HepG2 (cell line): Measurements from ENCODE around the gene ZNF276. TPM values are rescaled to one million over a fixed set of nuclear protein-coding genes. Genes with fewer than 3 reads are reported as not detected.
A peak's percentile ranks its signal among the peaks of the same experiment; 100 is the strongest.

ENCODE experiments used
- ATAC-seq: fragments of 200-7000 bp; cut with Tn5 transposase; 3 replicates; pipeline ENCODE4 v1.9.1; 2020; ENCODE audit warnings: mild to moderate bottlenecking, moderate library complexity
- BruUV-seq: library from RNA; stranded (reverse); fragments of 400-500 nt; replicated peaks from 2 replicates; lab custom pipeline; 2021; lab: Mats Ljungman, UMichigan
- CTCF ChIA-PET: fragments of 300-600 bp; formaldehyde crosslinking; extraction: SDS; loops from one replicate; lab custom pipeline; 2021; ENCODE audit warnings: low total read pairs, inconsistent platforms, low intra/inter-chr PET ratio; lab: Yijun Ruan, JAX
- POLR2A ChIA-PET: fragments of 350-600 bp; sonication (Branson Sonifier 250); formaldehyde crosslinking; loops from one replicate; lab custom pipeline; 2020; ENCODE audit warnings: antibody characterized with exemption, inconsistent platforms; lab: Yijun Ruan, JAX
- DNase-seq: peaks from one replicate; pipeline ENCODE4 v3.0.0-alpha.2; 2015; ENCODE audit warnings: low spot score
- FAIRE-seq: peaks from 3 replicates; lab custom pipeline; 2011; peaks lifted over from hg19 to GRCh38; lab: Jason Lieb, UNC
- H2AFZ ChIP-seq: one replicate; pipeline ENCODE4 v1.6.1; 2011; ENCODE audit warnings: low read length, inconsistent platforms
- H3K27ac ChIP-seq: fragments of 300-600 bp; 3 replicates; pipeline ENCODE4 v1.8.0; 2011; ENCODE audit warnings: mixed run types, mild to moderate bottlenecking, mixed read lengths, low read length, inconsistent platforms; ENCODE audit not compliant: insufficient read depth; ENCODE audit errors: extremely low read length
- H3K27me3 ChIP-seq, 2 experiments: fragments of 200-600 bp in 1 of 2; 2 replicates in 1 of 2; 3 replicates in 1 of 2; pipeline versions ENCODE4 v1.6.0 to v1.8.0; 2011; ENCODE audit warnings: low read length in 2 of 2, mild to moderate bottlenecking in 2 of 2, moderate library complexity in 2 of 2, inconsistent platforms in 1 of 2; ENCODE audit not compliant: insufficient read depth in 2 of 2, control insufficient read depth in 1 of 2
- H3K36me3 ChIP-seq, 2 experiments: fragments of 200-600 bp in 1 of 2; replicated peaks in 1 of 2; 2 replicates in 1 of 2; 3 replicates in 1 of 2; pipeline versions ENCODE4 v1.5.1 to v1.8.0; 2011; ENCODE audit warnings: low read length in 2 of 2, inconsistent platforms in 1 of 2; ENCODE audit not compliant: insufficient read depth in 2 of 2, control insufficient read depth in 1 of 2
- H3K4me1 ChIP-seq: 2 replicates; pipeline ENCODE4 v1.5.1; 2012; ENCODE audit warnings: low read length, inconsistent platforms; ENCODE audit not compliant: insufficient read depth
- H3K4me2 ChIP-seq: 2 replicates; pipeline ENCODE4 v1.6.0; 2011; ENCODE audit warnings: low read depth, low read length, inconsistent platforms
- H3K4me3 ChIP-seq, 3 experiments: fragments of 200-600 bp in 1 of 3; sonication (generic), shearing (Covaris generic) in 1 of 3; replicated peaks in 1 of 3; 2 replicates each; pipeline ENCODE4 v1.5.1; 2011 to 2016; ENCODE audit warnings: low read length in 3 of 3, inconsistent platforms in 2 of 3, low read depth in 2 of 3, mild to moderate bottlenecking in 2 of 3, control low read depth in 1 of 3, mixed read lengths in 1 of 3; ENCODE audit not compliant: insufficient read depth in 1 of 3
- H3K79me2 ChIP-seq: one replicate; pipeline ENCODE4 v1.6.1; 2011; ENCODE audit warnings: low read length, inconsistent platforms; ENCODE audit not compliant: insufficient read depth
- H3K9ac ChIP-seq: 2 replicates; pipeline ENCODE4 v1.6.0; 2011; ENCODE audit warnings: mild to moderate bottlenecking, low read depth, low read length, inconsistent platforms; ENCODE audit not compliant: insufficient read depth
- H3K9me3 ChIP-seq: 2 replicates; pipeline ENCODE4 v1.5.1; 2012; ENCODE audit warnings: mild to moderate bottlenecking, low read length
- H4K20me1 ChIP-seq: 2 replicates; pipeline ENCODE4 v1.6.0; 2011; ENCODE audit warnings: inconsistent platforms, mild to moderate bottlenecking, low read length, moderate library complexity; ENCODE audit not compliant: insufficient read depth
- AGO2 ChIP-seq: fragments of 200-400 bp; formaldehyde crosslinking; optimal IDR thresholded peaks from 2 replicates; pipeline ENCODE3; 2017; ENCODE audit warnings: mild to moderate bottlenecking, low read depth, low read length, moderate library complexity
- CHCHD3 ChIP-seq: sonication (generic); formaldehyde crosslinking; IDR thresholded peaks from 2 replicates; pipeline ENCODE4 v1.8.0; 2022; ENCODE audit warnings: mild to moderate bottlenecking, missing genetic modification reagents, moderate library complexity
- MBD4 ChIP-seq: IDR thresholded peaks from 2 replicates; pipeline ENCODE4 v1.6.1; 2012; ENCODE audit warnings: low read length, inconsistent platforms, borderline replicate concordance
- POLR2A ChIP-seq, 2 experiments: IDR thresholded peaks; 2 replicates each; pipeline ENCODE4 v1.6.1; 2011; ENCODE audit warnings: low read depth in 2 of 2, low read length in 2 of 2, mild to moderate bottlenecking in 1 of 2, moderate library complexity in 1 of 2; ENCODE audit not compliant: insufficient read depth in 1 of 2
- PTBP1 ChIP-seq: fragments of 200-400 bp; formaldehyde crosslinking; IDR thresholded peaks from 2 replicates; pipeline ENCODE4 v1.6.1; 2018; ENCODE audit warnings: low read length, low read depth; ENCODE audit not compliant: poor library complexity, severe bottlenecking
- TEF ChIP-seq: sonication (generic); formaldehyde crosslinking; IDR thresholded peaks from 2 replicates; pipeline ENCODE4 v1.5.0; 2020; ENCODE audit warnings: missing genetic modification reagents
- UBTF ChIP-seq: sonication (generic); formaldehyde crosslinking; IDR thresholded peaks from 2 replicates; pipeline ENCODE4 v1.4.0; 2020; ENCODE audit warnings: mild to moderate bottlenecking, missing genetic modification reagents
- ZC3H13 ChIP-seq: sonication (generic); formaldehyde crosslinking; IDR thresholded peaks from 2 replicates; pipeline ENCODE4 v1.8.1; 2023; ENCODE audit warnings: mild to moderate bottlenecking, missing genetic modification reagents, moderate library complexity
- ZNF10 ChIP-seq: sonication (generic); formaldehyde crosslinking; IDR thresholded peaks from 2 replicates; pipeline ENCODE4 v1.4.0; 2020; ENCODE audit warnings: mild to moderate bottlenecking, low read depth, missing genetic modification reagents, borderline replicate concordance
- ZNF343 ChIP-seq: sonication (generic); formaldehyde crosslinking; IDR thresholded peaks from 2 replicates; pipeline ENCODE4 v1.4.0; 2020; ENCODE audit warnings: mild to moderate bottlenecking, missing genetic modification reagents
- ZNF572 ChIP-seq: sonication (generic); formaldehyde crosslinking; IDR thresholded peaks from 2 replicates; pipeline ENCODE4 v1.5.1; 2020; ENCODE audit warnings: mild to moderate bottlenecking, missing genetic modification reagents
- ZNF776 ChIP-seq: sonication (generic); formaldehyde crosslinking; IDR thresholded peaks from 2 replicates; pipeline ENCODE4 v1.4.0; 2020; ENCODE audit warnings: mild to moderate bottlenecking, missing genetic modification reagents
- ZNF850 ChIP-seq: sonication (generic); formaldehyde crosslinking; conservative IDR thresholded peaks from 2 replicates; pipeline ENCODE4 v1.9.0; 2021; ENCODE audit warnings: mild to moderate bottlenecking, missing genetic modification reagents
- WGBS: methylation state at CpG from one replicate; pipeline ENCODE4 v1.1.6; 2017; ENCODE audit warnings: low lambda C conversion rate; 5-methylcytosine and 5-hydroxymethylcytosine counted together
- in situ Hi-C: cut with HindIII; loops from 2 replicates; pipeline ENCODE4 v1.10.0; 2017; ENCODE audit warnings: low pct_unique_long_range_greater_than_20kb; ENCODE audit not compliant: extremely low pct_ligation_motif_present
- intact Hi-C: fragments of 100-400 bp; cut with micrococcal nuclease; formaldehyde crosslinking; loops from one replicate; pipeline ENCODE4 v1.10.0; 2022; ENCODE audit not compliant: unreplicated experiment
- polyA plus RNA-seq, 8 experiments: library from polyadenylated mRNA; depleted of rRNA in 3 of 8; stranded (reverse) in 7 of 8; unstranded in 1 of 8; fragments of >200 nt; fragmentation: Illumina TruSeq in 4 of 8; extraction: Trizol in 4 of 8; gene quantifications; 2 replicates each; pipeline versions ENCODE4 v1.2.1 to v1.2.3, GENCODE V29; 2011 to 2016; ENCODE audit warnings: low read depth in 4 of 8, missing spikeins in 1 of 8, mixed read lengths in 1 of 8; ENCODE audit not compliant: insufficient read depth in 1 of 8
- total RNA-seq, 5 experiments: library from RNA; depleted of rRNA; stranded (reverse); fragments of >200 nt; fragmentation: Illumina TruSeq; extraction: Trizol; gene quantifications; 2 replicates each; pipeline ENCODE4 v1.2.3, GENCODE V29; 2016; ENCODE audit warnings: low read depth in 1 of 5

ZNF276 gene
- total and polyA plus RNA-seq, 2 of the 13 experiments (the other 11 are each of a cell fraction or from before 2014, with no cell fraction given): 17.7 to 18.0 TPM

- TF ChIP-seq ZNF10 (CRISPR knock-in tag) (no peak), CHCHD3 (CRISPR knock-in tag) (peak; percentile 29; the same call in 1 of the 2 replicates)
Observed at GRCh38 chr16:89722392-89723278, 1.3 kb downstream of the ZNF276 start (continued).

- ChIA-PET POLR2A (no interaction called here), CTCF (no interaction called here)
- no peak for DNase-seq
- no TSS peak for BruUV-seq
- Histone ChIP-seq H3K36me3 (peaks cover 17 to 34% of the 10 kb centered on the region in 2 experiments), H3K27me3 (no peaks in the 10 kb centered on the region; a peak in 1 of 5 replicates), H3K4me2 (no peak overlapping the region), H3K4me3 (no peak overlapping the region), H3K9me3 (no peaks in the 10 kb centered on the region), H3K79me2 (peaks cover 18% of the 10 kb centered on the region), H4K20me1 (peaks cover 6% of the 10 kb centered on the region; the same call in 1 of the 2 replicates), H3K9ac (no peak overlapping the region), H2AFZ (no peak overlapping the region), H3K27ac (no peak overlapping the region), H3K4me1 (peaks cover 28% of the 10 kb centered on the region)
- in situ Hi-C loops (no loop called here), intact Hi-C loops (no loop called here)
- FAIRE-seq: no peak
- TF ChIP-seq AGO2: peak; percentile 73
- TF ChIP-seq UBTF: 0 out of 2 replicates have a peak, but pooled peaks have one; percentile 9
- peak; percentile 54; the same call in 1 of the 2 replicates for TF ChIP-seq ZNF572
- no peak for TF ChIP-seq TEF (CRISPR knock-in tag)
- 0 out of 2 replicates have a peak, but pooled peaks have one; percentile 14 for TF ChIP-seq ZNF776 (CRISPR knock-in tag)
- 0 out of 2 replicates have a peak, but pooled peaks have one; percentile 6 for TF ChIP-seq ZC3H13 (CRISPR knock-in tag)
- TF ChIP-seq ZNF343: 0 out of 2 replicates have a peak, but pooled peaks have one; percentile 54
- TF ChIP-seq PTBP1: no peak
- no peak for TF ChIP-seq MBD4
- TF ChIP-seq ZNF850 (CRISPR knock-in tag): no peak
- TF ChIP-seq POLR2A (IDR thresholded peaks at IDR 0.05; ENCODE audit: insufficient read depth in 1 of 2, low read depth in 2 of 2, low read length in 2 of 2): peak in 1 of 2 experiments; percentile 2; a peak in 1 of 4 replicates
- ATAC-seq: no peak
- WGBS: 96% methylated on average over 19 of the region's 30 CpGs
Observed at GRCh38 chr16:89723279-89724250, 2.2 kb downstream of the ZNF276 start.
